Tibial nerve (tissue), 4 donors: ENCODE measurements around the gene TLE7. TPM values are rescaled to one million over a fixed set of nuclear protein-coding genes. Genes with fewer than 3 reads are reported as not detected.

Experiments
- DNase-seq, 2 donors: peaks; one replicate each; pipeline ENCODE4 v3.0.0-alpha.2; 2019; ENCODE audit warnings: low spot score in 2 of 2
- H3K27ac ChIP-seq, 4 donors: fragments of 200-600 bp; sonication (generic) in 3 of 4; one replicate each; pipeline ENCODE4 v1.5.1; 2017 to 2019; ENCODE audit warnings: mild to moderate bottlenecking in 1 of 4
- H3K27me3 ChIP-seq, 2 donors: fragments of 200-600 bp; sonication (generic) in 1 of 2; one replicate each; pipeline versions ENCODE4 v1.5.1 to v1.6.0; 2017 to 2019
- H3K36me3 ChIP-seq, 3 donors: fragments of 200-600 bp; sonication (generic); one replicate each; pipeline ENCODE4 v1.5.1; 2018 to 2019
- H3K4me1 ChIP-seq, 4 donors: fragments of 200-600 bp; sonication (generic) in 3 of 4; one replicate each; pipeline ENCODE4 v1.5.1; 2017 to 2019
- H3K4me3 ChIP-seq, 4 donors: fragments of 200-600 bp; sonication (generic) in 3 of 4; one replicate each; pipeline ENCODE4 v1.5.1; 2017 to 2019; ENCODE audit warnings: mild to moderate bottlenecking in 1 of 4, moderate library complexity in 1 of 4
- H3K9me3 ChIP-seq, 4 donors: fragments of 200-600 bp; sonication (generic) in 3 of 4; one replicate each; pipeline ENCODE4 v1.5.1; 2017 to 2019
- CTCF ChIP-seq, 5 experiments: fragments of 200-600 bp in 3 of 5; fragments of 450-650 bp in 2 of 5; sonication (generic) in 3 of 5; IDR thresholded peaks; one replicate each; pipeline ENCODE4 v1.5.1; 2016 to 2019; ENCODE audit warnings: antibody characterized with exemption in 5 of 5, mild to moderate bottlenecking in 3 of 5, moderate library complexity in 2 of 5
- EP300 ChIP-seq, 2 donors: sonication (generic); formaldehyde crosslinking; IDR thresholded peaks; one replicate each; pipeline ENCODE4 v1.6.1; 2017; ENCODE audit warnings: antibody characterized with exemption in 2 of 2, mild to moderate bottlenecking in 1 of 2
- POLR2A ChIP-seq, 2 donors: fragments of 450-650 bp; IDR thresholded peaks; one replicate each; pipeline ENCODE4 v1.6.1; 2017; ENCODE audit warnings: antibody characterized with exemption in 2 of 2, mild to moderate bottlenecking in 2 of 2, moderate library complexity in 2 of 2
- WGBS, 2 donors: methylation state at CpG; one replicate each; pipeline ENCODE4 v1.1.5; 2018; 5-methylcytosine and 5-hydroxymethylcytosine counted together
- total RNA-seq, 4 donors: library from RNA; depleted of rRNA; stranded (reverse); fragments of >200 nt; gene quantifications; one replicate each; pipeline ENCODE4 v1.1.0, GENCODE V29; 2016

Gene TLE7
- total RNA-seq, 4 donors from 2014 or later = not detected

- no peaks in the 10 kb centered on the region for H3K9me3 ChIP-seq
- no peak for TF ChIP-seq CTCF (IDR thresholded peaks at IDR 0.05)
- no peak for TF ChIP-seq POLR2A (IDR thresholded peaks at IDR 0.05)
- no peak for TF ChIP-seq EP300 (IDR thresholded peaks at IDR 0.05)
- H3K27ac ChIP-seq = no peak overlapping the region
- peaks cover 0 to 17% (median 4%) of the 10 kb centered on the region in 4 donors for H3K4me1 ChIP-seq
- no peak for DNase-seq
- H3K27me3 ChIP-seq = no peaks in the 10 kb centered on the region
- 84 to 89% methylated on average over 5 of the region's 5 CpGs for WGBS, 2 donors
- H3K4me3 ChIP-seq = no peak overlapping the region
- peaks cover 0 to 31% (median 3%) of the 10 kb centered on the region in 3 donors for H3K36me3 ChIP-seq
These were observed 40.7 kb upstream of the TLE7 start for GRCh38 chr16:71482569-71482968.

- H3K4me3 ChIP-seq = no peak overlapping the region
- no peak overlapping the region for H3K27ac ChIP-seq
- H3K4me1 ChIP-seq = peaks cover 0 to 17% (median 4%) of the 10 kb centered on the region in 4 donors
- no peaks in the 10 kb centered on the region for H3K27me3 ChIP-seq
- no peak for DNase-seq
- peaks cover 0 to 47% (median 3%) of the 10 kb centered on the region in 3 donors for H3K36me3 ChIP-seq
- WGBS, 2 donors = 94 to 95% methylated on average over 2 of the region's 2 CpGs
- H3K9me3 ChIP-seq = no peaks in the 10 kb centered on the region
- no peak for TF ChIP-seq POLR2A (IDR thresholded peaks at IDR 0.05)
- no peak for TF ChIP-seq CTCF (IDR thresholded peaks at IDR 0.05)
- no peak for TF ChIP-seq EP300 (IDR thresholded peaks at IDR 0.05)
These were observed 39.1 kb upstream of the TLE7 start for GRCh38 chr16:71480956-71481355.

- Histone ChIP-seq H3K27me3 (no peaks in the 10 kb centered on the region), H3K4me3 (no peak overlapping the region), H3K36me3 (peaks cover 0 to 63% (median 13%) of the 10 kb centered on the region in 3 donors), H3K4me1 (peaks cover 0 to 13% (median 2%) of the 10 kb centered on the region in 4 donors), H3K27ac (no peak overlapping the region), H3K9me3 (no peaks in the 10 kb centered on the region)
- WGBS, 2 donors = 40 to 54% methylated on average over 3 of the region's 3 CpGs
- TF ChIP-seq EP300 (IDR thresholded peaks at IDR 0.05) = no peak
- TF ChIP-seq POLR2A (IDR thresholded peaks at IDR 0.05) = no peak
- TF ChIP-seq CTCF (IDR thresholded peaks at IDR 0.05) = no peak
- no peak for DNase-seq
These were observed 37.6 kb upstream of the TLE7 start for GRCh38 chr16:71479420-71479819.

- DNase-seq = no peak
- Histone ChIP-seq H3K4me1 (peaks cover 0 to 3% (median 0%) of the 10 kb centered on the region in 4 donors), H3K27me3 (no peaks in the 10 kb centered on the region), H3K9me3 (no peaks in the 10 kb centered on the region), H3K27ac (no peak overlapping the region), H3K36me3 (peaks cover under 1 to 86% (median 13%) of the 10 kb centered on the region in 3 donors), H3K4me3 (no peak overlapping the region)
- TF ChIP-seq EP300 (IDR thresholded peaks at IDR 0.05) (no peak), POLR2A (IDR thresholded peaks at IDR 0.05) (no peak), CTCF (IDR thresholded peaks at IDR 0.05) (no peak)
- WGBS, 2 donors = 92 to 93% methylated on average over 4 of the region's 4 CpGs
These were observed 34.7 kb upstream of the TLE7 start for GRCh38 chr16:71476457-71477124.

- Histone ChIP-seq H3K27ac (no peak overlapping the region), H3K27me3 (no peaks in the 10 kb centered on the region), H3K9me3 (no peaks in the 10 kb centered on the region), H3K4me1 (no peaks in the 10 kb centered on the region), H3K4me3 (no peak overlapping the region), H3K36me3 (peaks cover 5 to 91% (median 13%) of the 10 kb centered on the region in 3 donors)
- TF ChIP-seq POLR2A (IDR thresholded peaks at IDR 0.05) (no peak), CTCF (IDR thresholded peaks at IDR 0.05) (no peak), EP300 (IDR thresholded peaks at IDR 0.05) (no peak)
- DNase-seq = no peak
- WGBS, 2 donors = 80 to 85% methylated on average over 3 of the region's 3 CpGs
These were observed 33.0 kb upstream of the TLE7 start for GRCh38 chr16:71474864-71475263.
